ENCODE measurements around the gene TEX29. TPM values are rescaled to one million over a fixed set of nuclear protein-coding genes. Genes with fewer than 3 reads are reported as not detected.

The TEX29 gene
- total RNA-seq, 4 donors from 2014 or later: 2.4 TPM; not detected in 3

DNA sequence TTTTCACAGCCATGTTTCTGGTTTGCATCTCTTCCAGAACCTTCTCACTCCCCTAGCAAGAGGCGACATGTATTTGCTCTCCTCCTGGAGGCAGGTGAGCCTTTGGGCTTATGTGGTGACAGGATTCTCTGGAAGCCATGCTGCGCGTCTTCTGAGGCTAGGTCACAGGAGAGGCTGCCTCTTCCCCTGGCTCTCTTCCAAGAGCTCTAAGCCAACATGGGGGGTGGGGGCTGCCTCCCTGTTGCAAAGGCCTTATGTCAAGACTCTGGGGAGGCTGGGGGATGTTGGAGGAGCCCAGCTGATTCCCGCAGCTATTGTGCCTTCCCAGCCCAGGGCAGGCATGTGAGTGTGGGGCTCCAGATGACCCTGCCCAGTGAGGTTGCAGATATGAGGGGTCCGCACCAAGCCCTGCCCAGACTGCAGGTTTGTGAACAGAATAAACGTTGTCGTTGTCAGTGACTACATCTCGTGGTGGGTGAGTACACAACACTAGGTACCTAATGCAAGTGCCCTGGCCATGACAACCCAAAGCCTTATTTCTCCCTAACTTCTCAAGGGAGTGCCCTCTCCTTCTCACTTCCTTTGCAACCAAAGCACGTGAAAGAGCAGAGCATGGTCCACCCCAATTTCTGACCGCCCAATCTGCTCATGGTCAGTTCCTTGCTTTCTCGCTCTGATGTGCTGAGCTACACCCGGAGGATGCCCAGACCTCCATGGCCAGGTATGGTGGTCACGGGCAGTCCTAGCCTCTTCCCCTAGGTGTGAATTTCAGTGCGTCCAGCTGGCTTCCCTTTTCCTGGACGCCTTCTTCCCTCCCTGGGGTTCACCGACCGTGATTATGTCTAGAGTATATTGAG, 44.9 kb downstream of the TEX29 start:
- no peak for TF ChIP-seq EP300 (IDR thresholded peaks at IDR 0.05)
- TF ChIP-seq, protein P1, sequence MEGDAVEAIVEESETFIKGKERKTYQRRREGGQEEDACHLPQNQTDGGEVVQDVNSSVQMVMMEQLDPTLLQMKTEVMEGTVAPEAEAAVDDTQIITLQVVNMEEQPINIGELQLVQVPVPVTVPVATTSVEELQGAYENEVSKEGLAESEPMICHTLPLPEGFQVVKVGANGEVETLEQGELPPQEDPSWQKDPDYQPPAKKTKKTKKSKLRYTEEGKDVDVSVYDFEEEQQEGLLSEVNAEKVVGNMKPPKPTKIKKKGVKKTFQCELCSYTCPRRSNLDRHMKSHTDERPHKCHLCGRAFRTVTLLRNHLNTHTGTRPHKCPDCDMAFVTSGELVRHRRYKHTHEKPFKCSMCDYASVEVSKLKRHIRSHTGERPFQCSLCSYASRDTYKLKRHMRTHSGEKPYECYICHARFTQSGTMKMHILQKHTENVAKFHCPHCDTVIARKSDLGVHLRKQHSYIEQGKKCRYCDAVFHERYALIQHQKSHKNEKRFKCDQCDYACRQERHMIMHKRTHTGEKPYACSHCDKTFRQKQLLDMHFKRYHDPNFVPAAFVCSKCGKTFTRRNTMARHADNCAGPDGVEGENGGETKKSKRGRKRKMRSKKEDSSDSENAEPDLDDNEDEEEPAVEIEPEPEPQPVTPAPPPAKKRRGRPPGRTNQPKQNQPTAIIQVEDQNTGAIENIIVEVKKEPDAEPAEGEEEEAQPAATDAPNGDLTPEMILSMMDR (IDR thresholded peaks at IDR 0.05): no peak
- no peak for TF ChIP-seq POLR2A (IDR thresholded peaks at IDR 0.05)
- no peaks in the 10 kb centered on the region for H3K9me3 ChIP-seq
- H3K36me3 ChIP-seq: no peaks in the 10 kb centered on the region
- no peaks in the 10 kb centered on the region for H3K27me3 ChIP-seq
- no peak overlapping the region for H3K27ac ChIP-seq
- no peaks in the 10 kb centered on the region for H3K4me1 ChIP-seq
- H3K4me3 ChIP-seq: no peak overlapping the region
- 76 to 80% methylated on average over 17 of the region's 17 CpGs for WGBS, 2 donors
- DNase-seq (ENCODE audit: low spot score in 2 of 2): no peak

GRCh38 chr13:111367340-111367739, 46.9 kb downstream of the TEX29 start:
- Histone ChIP-seq H3K4me3 (no peak overlapping the region), H3K27me3 (no peaks in the 10 kb centered on the region), H3K9me3 (no peaks in the 10 kb centered on the region), H3K27ac (no peak overlapping the region), H3K4me1 (peaks cover 0 to 4% (median 0%) of the 10 kb centered on the region in 4 donors), H3K36me3 (no peaks in the 10 kb centered on the region)
- no peak for TF ChIP-seq EP300 (IDR thresholded peaks at IDR 0.05)
- TF ChIP-seq POLR2A (IDR thresholded peaks at IDR 0.05): no peak
- TF ChIP-seq, protein P1 (IDR thresholded peaks at IDR 0.05): no peak
- 82 to 96% methylated on average over 2 of the region's 2 CpGs for WGBS, 2 donors
- DNase-seq (ENCODE audit: low spot score in 2 of 2): peak in 1 of 2 donors; percentile 2

DNA sequence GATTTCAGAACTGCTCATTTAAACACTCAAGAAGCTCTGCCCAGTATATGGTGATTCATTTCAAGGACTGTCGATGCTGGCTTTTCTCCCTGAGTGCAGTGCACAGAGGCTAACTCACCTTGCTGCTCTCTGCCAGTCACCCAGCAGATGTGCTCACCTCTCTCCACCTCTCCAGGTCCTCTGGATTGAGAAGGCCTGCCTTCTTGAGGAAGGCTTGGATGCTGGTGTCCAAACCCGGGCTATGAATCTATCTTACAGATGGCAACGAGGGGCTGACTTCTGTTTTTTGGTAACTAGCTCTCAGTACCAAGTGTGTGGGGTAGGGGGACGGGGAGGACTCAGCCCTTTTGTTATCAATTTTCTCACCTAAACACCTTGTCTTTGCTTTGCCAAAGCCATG, 47.6 kb downstream of the TEX29 start:
- Histone ChIP-seq H3K27ac (no peak overlapping the region), H3K4me1 (peaks cover 0 to 4% (median 0%) of the 10 kb centered on the region in 4 donors), H3K9me3 (no peaks in the 10 kb centered on the region), H3K4me3 (no peak overlapping the region), H3K36me3 (no peaks in the 10 kb centered on the region), H3K27me3 (no peaks in the 10 kb centered on the region)
- DNase-seq (ENCODE audit: low spot score in 2 of 2): no peak
- WGBS, 2 donors: 86 to 89% methylated on average over 4 of the region's 4 CpGs
- TF ChIP-seq, protein P1 (IDR thresholded peaks at IDR 0.05): no peak
- TF ChIP-seq POLR2A (IDR thresholded peaks at IDR 0.05): no peak
- TF ChIP-seq EP300 (IDR thresholded peaks at IDR 0.05): no peak

- Histone ChIP-seq H3K27ac (no peak overlapping the region), H3K36me3 (no peaks in the 10 kb centered on the region), H3K27me3 (no peaks in the 10 kb centered on the region), H3K4me3 (no peak overlapping the region), H3K4me1 (peaks cover 0 to 4% (median 0%) of the 10 kb centered on the region in 4 donors), H3K9me3 (no peaks in the 10 kb centered on the region)
- 94 to 99% methylated on average over 5 of the region's 5 CpGs for WGBS, 2 donors
- DNase-seq (ENCODE audit: low spot score in 2 of 2): peak in 1 of 2 donors; percentile 1
- TF ChIP-seq EP300 (IDR thresholded peaks at IDR 0.05) (no peak), POLR2A (IDR thresholded peaks at IDR 0.05) (no peak)
- TF ChIP-seq, protein P1 (IDR thresholded peaks at IDR 0.05): no peak
These were observed 49.7 kb downstream of the TEX29 start for GRCh38 chr13:111370147-111370546.
